Measurements from ENCODE around the gene PROC. TPM values are rescaled to one million over a fixed set of nuclear protein-coding genes. Genes with fewer than 3 reads are reported as not detected.

The PROC gene
- not detected in 2 replicates for total RNA-seq
- polyA plus RNA-seq (2012): 0.23 TPM

- DNase-seq (ENCODE audit: low read depth): no peak
Measured at GRCh38 chr2:127418300-127419111, at the start of gene PROC. PROC (plus strand) TSS chr2:127418427; CDS start chr2:127419943, 1,516 bp downstream.

DNA sequence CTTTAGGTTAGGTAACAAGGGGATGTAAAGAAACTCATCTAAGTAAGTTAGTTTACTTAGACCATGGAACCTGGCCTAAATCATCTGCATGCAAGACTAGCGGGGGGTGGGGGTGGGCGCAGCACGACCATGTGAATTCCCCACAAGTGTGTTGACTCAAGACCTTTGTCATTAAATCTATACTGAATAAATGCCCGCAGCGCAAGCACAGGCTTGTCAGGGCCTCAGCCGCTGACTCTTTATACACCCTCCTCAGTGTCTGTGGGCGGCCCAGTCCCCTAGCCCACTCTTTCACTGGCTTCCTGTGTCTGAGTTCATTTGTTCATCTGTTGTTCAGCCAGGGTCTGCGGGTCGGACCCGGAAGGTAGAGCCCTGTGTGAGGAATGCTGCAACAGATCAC, 48.2 kb upstream of the PROC start:
- no peak for DNase-seq (ENCODE audit: low read depth)

GRCh38 chr2:127371037-127371436, 47.2 kb upstream of the PROC start:
- DNase-seq (ENCODE audit: low read depth): peak; percentile 92

GRCh38 chr2:127373362-127374083, 44.7 kb upstream of the PROC start:
- no peak for DNase-seq (ENCODE audit: low read depth)

DNA sequence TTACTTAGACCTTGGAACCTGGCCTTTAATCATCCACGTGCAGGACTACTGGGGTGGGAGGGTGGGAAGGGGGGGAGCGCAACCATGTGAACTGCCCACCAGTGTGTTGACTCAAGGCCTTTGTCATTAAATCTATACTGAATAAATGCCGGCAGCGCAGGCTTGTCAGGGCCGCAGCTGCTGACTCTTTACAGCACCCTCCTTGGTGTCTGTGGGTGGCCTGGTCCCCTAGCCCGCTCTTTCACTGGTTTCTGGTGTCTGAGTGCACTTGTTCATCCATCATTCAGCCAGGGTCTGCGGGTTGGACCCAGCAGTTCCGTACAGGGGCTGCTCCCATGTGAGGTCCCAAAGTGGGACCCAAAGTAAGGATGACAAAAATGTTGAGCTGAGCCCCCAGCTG, 42.0 kb upstream of the PROC start:
- no peak for DNase-seq (ENCODE audit: low read depth)

GRCh38 chr2:127377262-127377661, 41.0 kb upstream of the PROC start:
- no peak for DNase-seq (ENCODE audit: low read depth)

DNA sequence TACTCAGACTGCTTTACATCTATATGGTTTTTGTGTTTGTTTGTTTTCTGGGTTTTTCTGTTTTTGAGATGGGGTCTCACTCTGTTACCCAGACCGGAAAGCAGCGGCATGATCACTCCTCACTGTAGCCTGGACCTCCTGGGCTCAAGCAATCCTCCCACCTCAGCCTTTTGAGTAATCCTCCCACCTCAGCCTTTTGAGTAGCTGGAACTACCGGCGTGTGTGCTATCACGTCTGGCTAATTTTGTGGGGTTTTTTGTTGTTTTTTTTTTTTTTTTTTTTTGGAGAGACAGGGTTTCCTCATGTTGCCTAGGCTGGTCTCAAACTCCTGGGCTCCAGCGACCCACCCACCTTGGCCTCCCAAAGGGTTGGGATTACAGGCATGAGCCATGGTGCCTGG, 39.5 kb upstream of the PROC start:
- DNase-seq (ENCODE audit: low read depth): no peak

DNA sequence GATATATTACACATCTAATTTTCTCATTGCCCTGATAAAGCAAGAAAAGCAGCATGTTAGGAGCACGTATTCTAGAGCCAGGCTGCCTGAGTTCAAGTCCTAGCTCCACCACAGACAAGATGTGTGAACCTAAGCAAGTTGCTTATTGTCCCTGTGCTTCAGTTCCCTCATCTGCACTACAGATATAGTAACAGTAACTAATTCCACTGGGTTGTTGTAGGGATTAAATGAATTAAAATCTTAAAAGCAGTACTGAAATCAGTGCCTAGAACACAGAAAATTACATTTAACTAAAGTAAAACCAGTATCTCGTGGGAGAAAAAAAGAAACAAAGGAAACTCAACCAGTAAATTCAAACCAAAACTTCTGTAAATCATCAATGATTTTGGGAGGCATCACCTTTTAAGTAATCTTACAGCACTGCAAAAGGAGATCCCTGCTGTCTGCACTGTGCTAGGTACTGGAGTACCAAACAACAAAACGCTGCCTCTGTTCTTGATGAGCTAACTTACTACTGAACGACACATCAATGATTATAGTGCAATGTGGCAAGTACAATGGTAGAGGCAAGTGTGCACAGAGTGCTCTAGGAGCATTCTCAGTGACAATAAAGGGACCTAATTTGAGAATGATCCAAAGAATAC, 38.4 kb upstream of the PROC start:
- DNase-seq (ENCODE audit: low read depth): no peak

- DNase-seq (ENCODE audit: low read depth): peak; percentile 39
Measured at GRCh38 chr2:127381762-127382161, 36.5 kb upstream of the PROC start.

- DNase-seq (ENCODE audit: low read depth): peak; percentile 54
Measured at GRCh38 chr2:127382831-127383230, 35.4 kb upstream of the PROC start.

GRCh38 chr2:127384529-127384928, 33.7 kb upstream of the PROC start:
- DNase-seq (ENCODE audit: low read depth): no peak

GRCh38 chr2:127386246-127386645, 32.0 kb upstream of the PROC start:
- DNase-seq (ENCODE audit: low read depth): no peak

DNA sequence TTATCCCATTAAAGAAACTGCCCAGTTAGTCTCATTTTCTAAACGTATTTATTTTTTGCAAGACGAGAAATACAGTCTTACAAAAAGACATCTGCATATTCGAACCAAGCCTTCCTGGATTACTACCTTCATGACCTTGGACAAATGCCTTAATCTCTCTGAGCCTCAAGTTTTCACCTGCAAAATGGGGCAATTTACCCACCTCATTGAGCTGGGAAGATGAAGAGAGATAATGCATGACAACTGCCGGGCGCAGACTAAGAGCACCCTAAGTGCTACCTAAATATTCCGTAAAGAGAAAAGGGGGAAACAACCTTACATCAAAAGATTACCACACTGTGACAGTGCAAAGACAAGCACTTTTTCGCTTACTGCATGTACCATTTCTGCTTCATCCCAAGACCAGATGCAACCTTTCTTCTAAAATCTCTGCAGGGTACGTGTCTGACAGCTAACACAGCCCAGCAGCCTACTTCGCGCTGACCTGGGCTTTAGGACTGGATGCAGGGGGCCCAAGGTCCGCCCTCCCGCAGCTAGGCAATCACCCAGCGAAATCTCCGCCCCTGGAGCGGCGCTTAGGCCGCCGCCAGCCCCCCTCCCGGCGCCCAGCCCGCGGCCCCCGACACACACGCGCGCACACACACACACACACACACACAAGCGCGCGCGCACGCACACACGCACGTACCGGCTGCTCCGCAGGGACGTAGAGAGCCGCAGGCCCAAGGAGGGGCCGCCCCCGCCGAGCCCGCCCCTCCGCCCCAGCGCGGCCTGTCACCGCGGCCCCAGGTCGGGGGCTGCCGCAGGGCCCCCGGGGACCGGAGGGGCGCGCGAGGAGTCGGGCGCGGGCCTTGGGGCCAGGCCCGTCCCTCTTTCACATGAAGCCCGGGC, 31.2 kb upstream of the PROC start:
- DNase-seq (ENCODE audit: low read depth): peak; percentile 84

DNA sequence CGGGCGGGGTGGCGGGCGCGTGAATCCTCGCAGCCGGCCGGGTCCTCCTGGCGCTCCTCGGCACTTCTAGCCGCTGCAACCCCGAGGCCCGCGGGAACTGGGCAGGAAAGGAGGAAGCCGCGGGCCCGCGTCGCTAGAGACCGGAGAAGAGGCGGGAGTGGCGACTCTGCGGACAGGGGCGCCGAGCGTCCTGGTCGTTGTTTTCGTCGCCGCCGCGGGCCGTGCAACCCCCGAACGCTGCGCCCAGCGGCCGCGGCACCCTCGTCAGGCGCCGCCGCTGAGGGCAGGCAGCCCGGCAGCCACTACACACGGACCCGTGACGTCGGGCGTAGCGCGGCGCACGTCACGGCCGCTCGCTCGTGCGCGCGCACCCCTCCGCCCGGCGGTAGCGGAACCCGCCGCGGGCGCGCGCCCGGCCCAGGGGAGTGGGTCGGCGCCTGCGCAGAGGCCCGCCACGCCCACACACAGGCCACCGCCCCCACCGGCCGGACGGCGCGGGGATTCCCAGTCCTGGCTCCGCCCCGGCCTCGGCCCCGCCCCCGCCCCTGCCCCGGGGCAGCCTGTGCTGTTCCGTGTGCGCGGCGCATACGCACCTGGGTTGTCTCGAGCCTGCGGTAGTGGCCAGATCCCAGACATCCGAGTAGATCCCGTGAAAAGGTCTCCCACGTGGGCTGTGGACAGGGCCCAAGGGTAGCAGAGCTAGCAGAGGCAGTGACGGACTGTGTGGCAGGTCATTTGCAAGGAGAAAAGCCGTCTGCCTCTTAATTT, 30.4 kb upstream of the PROC start, which contains the start of gene MAP3K2:
MAP3K2 (minus strand) TSS at position 321 of the 768 bp plus-strand sequence. CDS start 44,846 bp downstream, outside the sequence.
- peak; percentile 91 for DNase-seq (ENCODE audit: low read depth)

DNA sequence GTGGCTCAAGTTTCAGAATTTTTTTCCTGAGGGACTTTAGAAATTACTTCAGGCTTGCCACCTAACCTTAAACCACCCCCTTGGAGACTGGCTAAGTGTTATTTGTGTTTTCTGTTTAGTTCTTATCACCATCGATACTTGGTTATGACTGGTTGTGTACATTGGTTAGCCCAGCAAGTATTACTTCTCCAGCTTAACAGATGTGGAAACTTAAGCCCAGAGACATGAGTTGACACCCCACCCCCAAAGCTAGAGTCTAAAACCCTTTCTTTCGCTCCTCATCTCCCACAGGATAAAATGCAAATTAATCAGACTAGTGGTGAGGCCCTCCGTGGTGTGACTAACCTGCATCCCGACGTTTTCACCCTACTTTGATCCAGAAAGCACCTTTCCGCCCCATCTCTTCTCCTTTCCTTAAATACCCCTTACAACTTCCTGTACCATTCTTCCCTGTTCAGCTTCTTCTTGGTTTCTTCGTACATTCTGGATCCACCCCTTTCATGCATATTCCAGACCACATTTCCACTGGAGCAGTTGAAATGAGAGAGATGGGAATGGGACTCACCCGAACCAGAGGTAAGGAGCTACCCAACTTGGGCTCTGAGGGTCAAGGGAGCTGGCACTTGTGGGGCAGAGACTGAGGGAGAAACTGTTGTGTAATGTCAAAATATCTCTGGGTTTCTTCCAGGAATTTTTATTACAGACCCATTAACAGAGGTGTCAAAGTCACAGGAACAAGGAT, 29.6 kb upstream of the PROC start:
- no peak for DNase-seq (ENCODE audit: low read depth)

DNA sequence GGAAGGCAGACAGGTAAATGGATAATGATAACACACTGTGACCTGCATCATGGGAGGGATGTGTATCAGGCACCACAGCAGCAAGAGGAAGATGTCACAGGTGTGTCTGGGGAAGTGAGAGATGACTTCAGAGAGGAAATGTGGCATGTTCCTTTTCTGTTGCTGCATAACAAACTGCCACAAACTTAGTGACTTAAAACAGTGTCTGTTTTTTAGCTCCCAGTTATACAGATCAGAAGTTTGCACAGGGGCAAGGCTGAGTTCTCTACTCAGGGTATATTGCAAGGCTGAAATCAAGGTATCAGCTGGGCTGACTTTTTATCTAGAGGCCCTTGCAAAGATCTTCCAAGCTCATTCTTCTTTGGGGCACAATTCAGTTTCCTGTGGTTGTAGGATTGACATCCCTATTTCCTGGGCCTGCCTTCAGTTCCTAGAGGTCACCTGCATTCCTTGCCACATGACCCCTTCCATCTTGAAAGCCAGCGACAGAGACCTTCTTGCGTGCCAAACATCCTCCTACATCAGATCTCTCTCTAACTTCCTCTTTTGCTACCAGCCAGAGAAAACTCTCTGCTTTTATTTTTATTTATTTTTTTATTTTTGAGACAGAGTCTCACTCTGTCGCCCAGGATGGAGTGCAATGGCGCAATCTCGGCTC, 28.3 kb upstream of the PROC start:
- DNase-seq (ENCODE audit: low read depth): no peak

DNA sequence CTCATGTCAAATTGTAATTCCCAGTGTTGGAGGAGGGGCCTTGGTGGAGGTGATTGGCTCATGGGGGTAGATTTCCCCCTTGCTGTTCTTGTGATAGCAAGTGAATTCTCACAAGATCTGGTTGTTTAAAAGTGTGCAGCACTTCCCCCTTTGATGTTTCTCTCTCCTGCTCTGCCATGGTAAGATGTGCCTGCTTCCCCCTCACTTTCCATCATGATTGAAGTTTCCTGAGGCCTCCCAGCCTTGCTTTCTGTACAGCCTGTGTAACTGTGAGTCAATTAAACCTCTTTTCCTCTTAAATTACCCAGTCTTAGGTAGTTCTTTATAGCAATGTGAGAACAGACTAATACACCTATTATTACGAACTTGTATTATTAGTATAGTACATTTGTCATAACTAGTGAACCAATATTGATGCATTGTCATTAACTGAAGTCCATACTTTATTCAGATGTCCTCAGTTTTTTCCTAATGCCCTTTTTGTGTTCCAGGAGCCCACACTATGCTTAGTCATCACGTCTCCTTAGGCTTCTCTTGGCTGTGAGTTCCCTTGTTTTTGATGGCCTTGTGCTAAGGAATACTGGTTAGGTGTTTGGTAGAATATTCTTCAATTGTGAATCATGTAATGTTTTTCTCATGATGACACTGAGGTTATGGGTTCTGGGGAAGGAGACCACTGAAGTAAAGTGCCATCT, 25.9 kb upstream of the PROC start:
- DNase-seq (ENCODE audit: low read depth): no peak
